Kidney (tissue), 14 donors: ENCODE results near the gene HOXB7. TPM values are rescaled to one million over a fixed set of nuclear protein-coding genes. Genes with fewer than 3 reads are reported as not detected.

Source experiments
- DNase-seq, 5 donors: peaks; one replicate each; pipeline ENCODE4 v3.0.0-alpha.2; 2013 to 2020
- FAIRE-seq: peaks from 2 replicates; lab custom pipeline; 2012; peaks lifted over from hg19 to GRCh38; lab: Jason Lieb, UNC
- H3K27ac ChIP-seq, 2 donors: one replicate each; pipeline ENCODE4 v1.7.0; 2013; ENCODE audit warnings: low read depth in 2 of 2, low read length in 2 of 2, inconsistent platforms in 1 of 2
- H3K27me3 ChIP-seq: one replicate; pipeline ENCODE4 v1.7.1; 2013; ENCODE audit warnings: low read length, inconsistent platforms; ENCODE audit not compliant: control insufficient read depth, insufficient read depth
- H3K36me3 ChIP-seq, 3 donors: one replicate each; pipeline versions ENCODE4 v1.7.0 to v1.7.1; 2013; ENCODE audit warnings: low read length in 3 of 3, control low read depth in 1 of 3, inconsistent platforms in 1 of 3; ENCODE audit not compliant: insufficient read depth in 3 of 3, control insufficient read depth in 2 of 3
- H3K4me1 ChIP-seq, 3 donors: one replicate each; pipeline versions ENCODE4 v1.7.0 to v1.7.1; 2013; ENCODE audit warnings: low read length in 3 of 3, inconsistent platforms in 1 of 3, low read depth in 1 of 3; ENCODE audit not compliant: control insufficient read depth in 2 of 3, insufficient read depth in 2 of 3
- H3K4me3 ChIP-seq, 3 donors: one replicate each; pipeline versions ENCODE4 v1.7.0 to v1.8.1; 2013; ENCODE audit warnings: low read length in 3 of 3, control low read depth in 1 of 3, inconsistent platforms in 1 of 3
- H3K9ac ChIP-seq, 3 donors: one replicate each; pipeline versions ENCODE4 v1.7.0 to v1.7.1; 2013; ENCODE audit warnings: low read length in 3 of 3, control low read depth in 1 of 3, inconsistent platforms in 1 of 3
- H3K9me3 ChIP-seq, 3 donors: one replicate each; pipeline versions ENCODE4 v1.7.0 to v1.7.1; 2013; ENCODE audit warnings: low read length in 3 of 3, control low read depth in 1 of 3, inconsistent platforms in 1 of 3; ENCODE audit not compliant: control insufficient read depth in 2 of 3, insufficient read depth in 1 of 3
- intact Hi-C: fragments of 100-400 bp; cut with DNase I; formaldehyde crosslinking; loops from one replicate; pipeline ENCODE4 v1.11.1; 2022
- polyA plus RNA-seq: library from polyadenylated mRNA; stranded (reverse); fragments of 350-450 nt; fragmentation: Illumina TruSeq; extraction: RNeasy Lipid Tissue Mini Kit (QIAGEN cat#74804); gene quantifications from one replicate; pipeline ENCODE4 v1.2.3, GENCODE V29; 2014; ENCODE audit warnings: low read depth, low replicate concordance; ENCODE audit not compliant: insufficient read depth
- total RNA-seq: library from RNA; stranded (reverse); fragmentation: NEBNext Ultra II Directional; extraction: Animal tissue kit (Norgen Biotek cat#: 25700); gene quantifications from one replicate; pipeline ENCODE4 v1.2.1, GENCODE V29; 2021
- TF ChIP-seq, protein P1 (sequence below): IDR thresholded peaks from 3 replicates; pipeline ENCODE4 v1.5.1; 2012; ENCODE audit warnings: mild to moderate bottlenecking, moderate library complexity, borderline replicate concordance; ENCODE audit not compliant: insufficient read depth; ENCODE audit errors: extremely low read depth
- donor health status: control.
- donor health status: control.
- donor health status: control.
- donor health status: control.
- donor health status: control.
- donor health status: DM: yes; HTN: yes; CAD: no.
- donor health status: Normal renal cell carcinoma (clear cell type).

The HOXB7 gene
- total and polyA plus RNA-seq, 2 donors from 2014 or later = 45.4 to 49.6 TPM

DNA sequence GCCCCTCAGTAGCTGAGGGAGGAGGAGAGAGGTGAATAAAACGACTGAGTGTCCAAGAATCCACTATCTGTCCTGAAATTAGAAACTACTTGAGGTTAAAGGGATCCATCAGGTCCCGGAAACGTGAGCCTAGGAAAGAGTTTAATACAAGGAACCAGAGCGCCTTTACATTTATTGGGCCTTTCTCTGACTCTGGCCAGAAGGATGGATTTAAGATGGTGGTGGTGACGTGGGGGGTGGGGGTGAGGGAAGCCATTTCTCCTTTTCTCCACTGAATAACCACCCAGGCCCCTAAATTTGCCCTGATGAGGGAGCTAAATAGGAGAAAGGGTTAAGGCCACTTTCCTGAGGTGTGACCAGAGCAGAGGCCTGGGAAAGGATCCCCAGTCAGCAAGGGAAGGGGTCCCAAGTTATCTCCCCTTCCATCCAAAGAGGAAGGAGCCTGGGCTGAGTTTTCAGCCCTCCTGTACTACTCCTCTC, 16.3 kb upstream of the HOXB7 start:
- Histone ChIP-seq H3K27ac (peak overlapping the region; percentile 33 to 59), H3K4me1 (peaks cover 0 to 5% (median 0%) of the 10 kb centered on the region in 3 donors), H3K36me3 (no peaks in the 10 kb centered on the region), H3K9me3 (no peaks in the 10 kb centered on the region), H3K9ac (peak overlapping the region in 1 of 3 donors; percentile 6), H3K4me3 (peak overlapping the region in 2 of 3 donors; percentile 2 to 46), H3K27me3 (peaks cover 58% of the 10 kb centered on the region)
- TF ChIP-seq, protein P1, sequence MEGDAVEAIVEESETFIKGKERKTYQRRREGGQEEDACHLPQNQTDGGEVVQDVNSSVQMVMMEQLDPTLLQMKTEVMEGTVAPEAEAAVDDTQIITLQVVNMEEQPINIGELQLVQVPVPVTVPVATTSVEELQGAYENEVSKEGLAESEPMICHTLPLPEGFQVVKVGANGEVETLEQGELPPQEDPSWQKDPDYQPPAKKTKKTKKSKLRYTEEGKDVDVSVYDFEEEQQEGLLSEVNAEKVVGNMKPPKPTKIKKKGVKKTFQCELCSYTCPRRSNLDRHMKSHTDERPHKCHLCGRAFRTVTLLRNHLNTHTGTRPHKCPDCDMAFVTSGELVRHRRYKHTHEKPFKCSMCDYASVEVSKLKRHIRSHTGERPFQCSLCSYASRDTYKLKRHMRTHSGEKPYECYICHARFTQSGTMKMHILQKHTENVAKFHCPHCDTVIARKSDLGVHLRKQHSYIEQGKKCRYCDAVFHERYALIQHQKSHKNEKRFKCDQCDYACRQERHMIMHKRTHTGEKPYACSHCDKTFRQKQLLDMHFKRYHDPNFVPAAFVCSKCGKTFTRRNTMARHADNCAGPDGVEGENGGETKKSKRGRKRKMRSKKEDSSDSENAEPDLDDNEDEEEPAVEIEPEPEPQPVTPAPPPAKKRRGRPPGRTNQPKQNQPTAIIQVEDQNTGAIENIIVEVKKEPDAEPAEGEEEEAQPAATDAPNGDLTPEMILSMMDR = no peak
- DNase-seq = peak in 2 of 5 donors; percentile 32 to 48
- FAIRE-seq = no peak
- intact Hi-C loops = no loop called here

DNA sequence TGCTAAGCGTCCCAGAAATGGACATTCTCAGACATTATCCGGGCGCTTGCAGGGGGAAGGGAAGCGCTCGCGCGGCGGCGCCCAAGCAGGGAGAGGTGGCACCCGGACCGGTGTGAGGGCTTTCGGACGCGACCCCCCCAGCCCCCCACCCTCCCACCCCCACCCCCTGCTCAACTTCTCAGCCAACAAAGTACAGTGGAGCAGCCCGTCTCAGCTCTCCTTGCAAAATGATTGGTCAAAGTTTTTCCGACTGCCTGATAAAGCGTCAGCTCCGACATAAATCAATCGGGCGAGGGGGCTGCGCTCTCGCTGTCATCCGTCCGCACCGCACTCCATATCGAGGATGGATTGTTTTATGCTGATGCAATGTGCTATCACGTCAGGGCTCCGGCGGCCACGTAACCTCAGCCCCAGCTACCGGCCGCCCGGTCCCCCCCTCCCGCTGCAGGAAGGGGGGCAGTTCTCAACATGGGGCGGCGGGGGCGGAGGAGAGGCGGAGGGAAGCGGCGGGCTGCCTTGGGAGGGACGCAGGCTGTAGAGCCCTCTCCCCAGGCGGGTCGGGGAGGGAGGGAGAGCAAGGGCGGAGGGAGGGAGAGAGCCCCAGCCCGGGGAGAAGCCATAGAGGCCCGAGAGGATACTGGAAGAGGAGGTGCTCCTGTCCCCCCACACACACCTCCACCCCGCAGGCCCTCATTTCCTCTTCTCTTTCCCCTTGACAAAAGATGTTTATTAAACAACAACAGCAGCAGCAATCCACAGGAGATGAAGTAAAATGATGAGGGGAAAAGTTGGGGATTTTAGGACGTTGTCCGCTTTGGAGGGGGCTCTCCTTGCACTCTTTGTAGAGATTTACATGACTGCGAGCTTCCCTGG, 15.7 kb upstream of the HOXB7 start, which contains the start of gene HOXB9:
HOXB9 (minus strand) TSS at position 114 of the 873 bp plus-strand sequence; CDS start at position 25, 89 bp downstream.
- Histone ChIP-seq H3K9ac (peak within 1 kb of the TSS in 2 of 3 donors; percentile 60 to 74), H3K9me3 (no peaks in the 10 kb centered on the region), H3K36me3 (no peaks in the 10 kb centered on the region), H3K4me1 (peaks cover 0 to 8% (median 0%) of the 10 kb centered on the region in 3 donors), H3K4me3 (peak within 1 kb of the TSS; percentile 65 to 66 (median 65)), H3K27ac (peak within 1 kb of the TSS; percentile 86 to 91), H3K27me3 (peaks cover 62% of the 10 kb centered on the region)
- TF ChIP-seq, protein P1 = no peak
- peak; percentile 90 to 95 (median 94) for DNase-seq
- intact Hi-C loops = no loop called here
- FAIRE-seq = no peak

DNA sequence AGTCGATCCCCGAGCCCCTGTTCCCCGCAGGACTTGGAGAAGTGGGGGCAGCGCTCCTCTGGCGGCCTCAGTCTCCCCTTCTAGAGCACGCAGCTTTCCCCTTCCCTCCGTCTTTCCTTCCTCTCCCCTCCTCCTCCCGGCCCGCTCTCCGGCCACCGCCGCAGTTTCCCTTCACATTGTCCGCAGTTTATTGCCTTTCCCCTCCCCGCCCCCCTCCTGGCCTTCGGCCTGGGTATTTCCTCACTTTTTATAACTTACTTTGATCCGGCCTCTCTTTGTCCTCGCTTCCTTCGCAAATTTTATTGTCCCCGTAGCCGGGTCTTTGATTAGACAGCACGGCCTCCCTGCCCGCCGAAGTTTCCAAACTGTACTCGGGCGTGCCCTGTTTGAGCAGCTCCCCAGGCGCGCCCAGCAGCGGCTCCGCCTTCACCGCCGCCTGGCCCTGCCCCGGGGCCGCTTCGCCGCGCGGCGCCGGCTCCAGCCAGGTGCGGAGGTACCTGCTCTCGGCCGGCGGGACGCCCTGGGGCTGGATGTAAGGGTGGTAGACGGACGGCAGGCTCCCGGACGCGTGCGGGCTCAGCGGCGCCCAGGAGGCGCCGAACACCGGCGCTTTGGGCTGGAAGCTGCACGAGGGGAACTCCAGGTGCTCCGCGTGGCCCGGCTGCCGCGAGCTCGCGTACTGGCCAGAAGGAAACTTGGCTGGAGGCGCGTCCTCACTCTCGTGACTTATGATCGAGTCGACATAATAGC, 14.9 kb upstream of the HOXB7 start:
- peaks cover 0 to 8% (median 0%) of the 10 kb centered on the region in 3 donors for H3K4me1 ChIP-seq
- no peak for FAIRE-seq
- peak overlapping the region; percentile 57 to 65 (median 65) for H3K4me3 ChIP-seq
- H3K9me3 ChIP-seq = no peaks in the 10 kb centered on the region
- DNase-seq = peak in 3 of 5 donors; percentile 63 to 90 (median 75)
- H3K36me3 ChIP-seq = no peaks in the 10 kb centered on the region
- TF ChIP-seq, protein P1 = no peak
- H3K27me3 ChIP-seq = peaks cover 61% of the 10 kb centered on the region
- intact Hi-C loops = no loop called here
- H3K27ac ChIP-seq = peak overlapping the region; percentile 86 to 91
- H3K9ac ChIP-seq = peak overlapping the region in 2 of 3 donors; percentile 60 to 74
